ENCODE results near the gene GPC1.

DNA sequence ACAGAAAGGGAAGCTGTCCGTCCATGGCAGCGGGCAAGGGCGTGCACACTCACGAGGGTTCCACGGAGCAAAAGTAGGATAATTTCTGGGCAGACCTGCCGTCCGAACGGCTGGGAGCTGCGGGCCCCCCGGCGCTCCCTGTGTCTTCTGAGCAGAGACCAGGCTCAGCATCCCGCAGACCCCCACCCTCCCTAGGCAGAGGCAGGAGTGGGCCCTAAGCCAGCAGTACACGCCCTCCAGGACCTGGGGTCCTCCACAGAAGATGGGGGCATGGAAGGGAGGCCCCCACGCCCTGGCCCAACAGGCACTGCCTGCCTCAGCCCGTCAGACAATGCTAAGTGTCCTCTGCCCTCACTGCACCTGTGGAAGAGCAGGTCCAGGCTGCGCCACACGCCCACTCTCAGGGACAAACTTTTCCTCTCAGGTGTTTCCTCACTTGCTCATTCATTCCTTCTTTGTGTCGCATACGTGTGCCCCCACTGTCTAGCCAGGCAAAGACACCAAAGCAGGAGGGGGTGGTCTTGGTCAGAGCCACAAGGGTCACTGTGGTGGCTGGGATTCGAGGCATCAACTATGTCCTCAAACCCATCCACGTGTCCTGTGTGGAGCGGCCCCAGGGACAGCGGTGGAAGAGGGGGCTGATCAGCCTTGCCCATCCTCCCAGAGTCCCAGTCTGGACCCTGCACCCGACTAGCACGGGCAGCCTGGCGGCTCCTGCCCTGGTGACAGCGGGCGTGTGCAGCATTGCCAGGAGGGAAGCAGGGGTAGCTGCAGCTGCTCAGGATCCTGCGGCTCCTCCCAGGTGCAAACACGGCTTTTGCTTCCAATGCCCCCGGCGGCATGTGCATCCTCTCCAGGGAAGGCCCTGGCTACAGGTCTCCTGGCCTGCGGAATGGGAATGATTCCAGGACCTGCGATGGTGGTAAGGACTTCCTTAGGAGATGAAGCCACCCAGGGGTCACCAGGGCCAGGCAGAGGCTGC, 2.4 kb upstream of the GPC1 start:
- TF ChIP-seq, protein P1, sequence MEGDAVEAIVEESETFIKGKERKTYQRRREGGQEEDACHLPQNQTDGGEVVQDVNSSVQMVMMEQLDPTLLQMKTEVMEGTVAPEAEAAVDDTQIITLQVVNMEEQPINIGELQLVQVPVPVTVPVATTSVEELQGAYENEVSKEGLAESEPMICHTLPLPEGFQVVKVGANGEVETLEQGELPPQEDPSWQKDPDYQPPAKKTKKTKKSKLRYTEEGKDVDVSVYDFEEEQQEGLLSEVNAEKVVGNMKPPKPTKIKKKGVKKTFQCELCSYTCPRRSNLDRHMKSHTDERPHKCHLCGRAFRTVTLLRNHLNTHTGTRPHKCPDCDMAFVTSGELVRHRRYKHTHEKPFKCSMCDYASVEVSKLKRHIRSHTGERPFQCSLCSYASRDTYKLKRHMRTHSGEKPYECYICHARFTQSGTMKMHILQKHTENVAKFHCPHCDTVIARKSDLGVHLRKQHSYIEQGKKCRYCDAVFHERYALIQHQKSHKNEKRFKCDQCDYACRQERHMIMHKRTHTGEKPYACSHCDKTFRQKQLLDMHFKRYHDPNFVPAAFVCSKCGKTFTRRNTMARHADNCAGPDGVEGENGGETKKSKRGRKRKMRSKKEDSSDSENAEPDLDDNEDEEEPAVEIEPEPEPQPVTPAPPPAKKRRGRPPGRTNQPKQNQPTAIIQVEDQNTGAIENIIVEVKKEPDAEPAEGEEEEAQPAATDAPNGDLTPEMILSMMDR (IDR thresholded peaks at IDR 0.05; ENCODE audit: poor library complexity): no peak
- no peak for TF ChIP-seq EZH2 (IDR thresholded peaks at IDR 0.05; ENCODE audit: borderline replicate concordance)
